DOHH2 (cell line): ENCODE results near the gene TYMS.
A peak's percentile ranks its signal among the peaks of the same experiment; 100 is the strongest.

Experiments
- H3F3A ChIP-seq: fragments of 200-600 bp; sonication (generic), shearing (Covaris generic); 2 replicates; pipeline ENCODE4 v1.6.0; 2016; ENCODE audit warnings: antibody characterized with exemption, mild to moderate bottlenecking; ENCODE audit not compliant: control insufficient read depth, insufficient read depth
- H3K27ac ChIP-seq: fragments of 200-600 bp; sonication (generic); 2 replicates; pipeline ENCODE4 v1.5.1; 2014; ENCODE audit warnings: low read depth, mild to moderate bottlenecking, low read length, moderate library complexity
- H3K27me3 ChIP-seq: fragments of 200-600 bp; sonication (generic); 2 replicates; pipeline ENCODE4 v1.6.1; 2014; ENCODE audit warnings: mild to moderate bottlenecking, low read length, mixed read lengths; ENCODE audit not compliant: control insufficient read depth
- H3K36me3 ChIP-seq: fragments of 200-600 bp; sonication (generic); 2 replicates; pipeline ENCODE4 v1.6.1; 2014; ENCODE audit warnings: mild to moderate bottlenecking, low read length, moderate library complexity, mixed read lengths; ENCODE audit not compliant: control insufficient read depth
- H3K4me1 ChIP-seq: fragments of 200-600 bp; sonication (generic); 2 replicates; pipeline ENCODE4 v1.6.1; 2014; ENCODE audit warnings: mild to moderate bottlenecking, low read length, mixed read lengths; ENCODE audit not compliant: control insufficient read depth
- H3K4me2 ChIP-seq: fragments of 200-600 bp; sonication (generic); 2 replicates; pipeline ENCODE4 v1.6.0; 2014; ENCODE audit warnings: mild to moderate bottlenecking, low read length, moderate library complexity
- H3K4me3 ChIP-seq: fragments of 200-600 bp; sonication (generic); 2 replicates; pipeline ENCODE4 v1.5.1; 2014; ENCODE audit warnings: mild to moderate bottlenecking, low read length, mixed read lengths
- H3K79me2 ChIP-seq: fragments of 200-600 bp; sonication (generic); 2 replicates; pipeline ENCODE4 v1.6.1; 2014; ENCODE audit warnings: mild to moderate bottlenecking, low read length, mixed read lengths; ENCODE audit not compliant: control insufficient read depth
- H3K9me2 ChIP-seq: fragments of 200-600 bp; sonication (generic); replicated peaks from 2 replicates; pipeline ENCODE4 v1.6.1; 2014; ENCODE audit warnings: mild to moderate bottlenecking, low read length, mixed read lengths; ENCODE audit not compliant: control insufficient read depth
- H3K9me3 ChIP-seq: fragments of 200-600 bp; sonication (generic); 2 replicates; pipeline ENCODE4 v1.6.1; 2014; ENCODE audit warnings: antibody characterized with exemption, low read length, mixed read lengths; ENCODE audit not compliant: control insufficient read depth, insufficient read depth
- H4K20me1 ChIP-seq: fragments of 200-600 bp; sonication (generic); 2 replicates; pipeline ENCODE4 v1.6.0; 2014; ENCODE audit warnings: low read depth, mild to moderate bottlenecking, antibody characterized with exemption, low read length, moderate library complexity; ENCODE audit not compliant: control insufficient read depth, insufficient read depth
- CTCF ChIP-seq: fragments of 200-600 bp; sonication (generic); IDR thresholded peaks from one replicate; pipeline ENCODE4 v1.5.1; 2014; ENCODE audit warnings: antibody characterized with exemption, mild to moderate bottlenecking, low read depth, low read length; ENCODE audit not compliant: poor library complexity, severe bottlenecking
- EZH2phosphoT487 ChIP-seq: fragments of 200-600 bp; sonication (generic); IDR thresholded peaks from 2 replicates; pipeline ENCODE4 v1.6.1; 2017; ENCODE audit warnings: borderline replicate concordance, mild to moderate bottlenecking, antibody characterized with exemption, low read length, moderate library complexity, mixed read lengths

Gene TYMS

DNA sequence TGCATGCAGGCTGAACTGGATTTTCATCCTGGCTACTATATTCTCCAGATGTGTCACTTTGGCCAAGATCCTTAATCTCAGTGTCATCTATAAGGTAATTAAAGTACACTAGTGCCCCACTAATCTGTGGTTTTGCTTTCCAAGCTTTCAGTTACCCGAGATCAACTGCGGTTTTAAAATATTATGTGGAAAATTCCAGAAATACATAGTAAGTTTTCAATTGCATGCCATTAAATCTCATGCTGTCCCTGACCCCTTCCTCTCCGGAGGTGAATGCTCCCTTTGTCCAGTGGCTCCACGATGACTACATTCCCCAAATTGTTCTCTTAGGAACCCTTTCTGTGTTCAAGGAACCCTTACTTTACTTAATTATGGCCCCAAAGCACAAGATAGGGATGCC is 5.3 kb upstream of the TYMS start:
- H3K9me3 ChIP-seq = no peaks in the 10 kb centered on the region
- H3K9me2 ChIP-seq = no peaks in the 10 kb centered on the region
- no peak overlapping the region for H3K27ac ChIP-seq
- peaks cover 32% of the 10 kb centered on the region for H3K4me1 ChIP-seq
- H3F3A ChIP-seq = no peaks in the 10 kb centered on the region
- no peak overlapping the region for H3K4me2 ChIP-seq
- no peaks in the 10 kb centered on the region for H3K27me3 ChIP-seq
- no peak for TF ChIP-seq EZH2phosphoT487
- TF ChIP-seq CTCF = no peak
- H3K36me3 ChIP-seq = no peaks in the 10 kb centered on the region
- H4K20me1 ChIP-seq = peaks cover 4% of the 10 kb centered on the region; the same call in 1 of the 2 replicates
- H3K4me3 ChIP-seq = no peak overlapping the region
- peaks cover 35% of the 10 kb centered on the region for H3K79me2 ChIP-seq

DNA sequence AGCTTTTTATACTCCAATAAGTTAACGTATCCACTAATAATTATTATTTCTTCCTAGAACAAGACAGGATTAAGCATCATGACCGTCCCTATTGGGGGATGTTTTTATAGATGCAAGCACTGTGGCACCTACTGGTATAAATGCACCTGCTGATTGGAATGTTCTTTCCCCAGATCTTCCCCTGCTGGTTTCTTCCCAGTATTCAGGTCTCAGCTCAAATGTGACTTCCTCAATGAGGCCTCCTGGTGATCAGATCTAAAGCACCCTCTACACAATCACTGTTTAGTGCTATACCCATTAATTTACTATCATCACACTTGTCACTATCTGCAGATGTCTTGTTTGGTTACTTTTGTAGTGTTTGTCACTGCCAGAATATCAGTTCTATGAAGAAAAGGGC is 3.9 kb upstream of the TYMS start:
- Histone ChIP-seq H4K20me1 (peaks cover 4% of the 10 kb centered on the region; the same call in 1 of the 2 replicates), H3K4me2 (no peak overlapping the region), H3K4me1 (peaks cover 32% of the 10 kb centered on the region), H3K79me2 (peaks cover 48% of the 10 kb centered on the region), H3F3A (no peaks in the 10 kb centered on the region), H3K36me3 (peaks cover 9% of the 10 kb centered on the region), H3K9me3 (no peaks in the 10 kb centered on the region), H3K9me2 (no peaks in the 10 kb centered on the region), H3K27ac (no peak overlapping the region), H3K27me3 (no peaks in the 10 kb centered on the region), H3K4me3 (no peak overlapping the region)
- no peak for TF ChIP-seq CTCF
- TF ChIP-seq EZH2phosphoT487 = no peak

DNA sequence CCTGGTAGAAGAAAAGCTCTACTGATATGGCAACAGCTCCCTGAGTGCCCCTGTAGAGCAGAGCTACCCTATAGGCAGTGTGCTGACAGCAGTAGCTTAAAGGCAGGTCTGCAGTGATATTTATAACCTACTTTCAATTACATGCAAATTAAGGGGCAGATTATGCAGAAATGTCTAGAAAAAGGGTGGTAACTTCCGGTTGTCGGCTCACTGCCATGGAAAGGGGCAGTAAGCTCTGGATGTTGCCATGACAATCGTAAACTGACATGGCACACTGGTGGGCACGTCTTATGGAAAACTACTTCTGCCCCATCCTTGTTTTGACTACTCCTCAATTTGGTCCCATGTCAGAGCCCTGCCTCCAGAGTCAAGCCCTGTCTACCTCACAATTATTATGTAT is 2.9 kb upstream of the TYMS start:
- Histone ChIP-seq H3K27me3 (no peaks in the 10 kb centered on the region), H3K36me3 (peaks cover 20% of the 10 kb centered on the region), H3F3A (no peaks in the 10 kb centered on the region), H3K9me3 (no peaks in the 10 kb centered on the region), H3K4me3 (no peak overlapping the region), H3K27ac (no peak overlapping the region), H4K20me1 (peaks cover 4% of the 10 kb centered on the region; the same call in 1 of the 2 replicates), H3K9me2 (no peaks in the 10 kb centered on the region), H3K4me1 (peaks cover 41% of the 10 kb centered on the region), H3K4me2 (peak overlapping the region; percentile 19; the same call in 1 of the 2 replicates), H3K79me2 (peaks cover 59% of the 10 kb centered on the region)
- TF ChIP-seq CTCF (no peak), EZH2phosphoT487 (no peak)
